ACC112 (cell line): ENCODE measurements around the gene NLRP6.

ENCODE experiments used
- H2AFZ ChIP-seq: fragments of 200-600 bp; sonication (generic); one replicate; pipeline ENCODE4 v1.6.0; 2017; ENCODE audit warnings: antibody characterized with exemption, low read length; ENCODE audit not compliant: unreplicated experiment
- H3K27ac ChIP-seq: fragments of 200-600 bp; sonication (generic); 2 replicates; pipeline ENCODE4 v1.5.1; 2014; ENCODE audit warnings: low read depth, mild to moderate bottlenecking, antibody characterized with exemption, low read length, moderate library complexity
- H3K27me3 ChIP-seq: fragments of 200-600 bp; sonication (generic); 2 replicates; pipeline ENCODE4 v1.6.1; 2014; ENCODE audit warnings: mild to moderate bottlenecking, antibody characterized with exemption, low read length, moderate library complexity, mixed read lengths; ENCODE audit not compliant: insufficient read depth
- H3K36me3 ChIP-seq: fragments of 200-600 bp; sonication (generic); 2 replicates; pipeline ENCODE4 v1.6.1; 2016; ENCODE audit warnings: mild to moderate bottlenecking, antibody characterized with exemption, low read length, moderate library complexity, mixed read lengths; ENCODE audit not compliant: insufficient read depth
- H3K4me1 ChIP-seq: fragments of 200-600 bp; sonication (generic); one replicate; pipeline ENCODE4 v1.6.1; 2016; ENCODE audit warnings: low read length, mixed read lengths; ENCODE audit not compliant: insufficient read depth, unreplicated experiment, control insufficient read depth
- H3K4me3 ChIP-seq: fragments of 200-600 bp; sonication (generic); 2 replicates; pipeline ENCODE4 v1.5.1; 2014; ENCODE audit warnings: mild to moderate bottlenecking, low read depth, low read length
- H3K79me2 ChIP-seq: fragments of 200-600 bp; sonication (generic); one replicate; pipeline ENCODE4 v1.6.0; 2016; ENCODE audit warnings: low read length; ENCODE audit not compliant: control insufficient read depth, unreplicated experiment, insufficient read depth

Gene NLRP6

GRCh38 chr11:295351-296170 lies 17.4 kb downstream of the NLRP6 start:
- Histone ChIP-seq H3K36me3 (no peaks in the 10 kb centered on the region), H3K4me3 (no peak overlapping the region), H3K4me1 (no peaks in the 10 kb centered on the region)

GRCh38 chr11:296171-297050 lies 18.2 kb downstream of the NLRP6 start:
- no peak overlapping the region for H2AFZ ChIP-seq
- no peaks in the 10 kb centered on the region for H3K79me2 ChIP-seq
- H3K27me3 ChIP-seq = peaks cover 3% of the 10 kb centered on the region; the same call in 1 of the 2 replicates
- H3K4me1 ChIP-seq = no peaks in the 10 kb centered on the region
- H3K36me3 ChIP-seq = no peaks in the 10 kb centered on the region
- no peak overlapping the region for H3K4me3 ChIP-seq
- no peak overlapping the region for H3K27ac ChIP-seq

More at GRCh38 chr11:295351-296170, 17.4 kb downstream of the NLRP6 start:
- Histone ChIP-seq H3K27ac (no peak overlapping the region), H3K79me2 (no peaks in the 10 kb centered on the region), H3K27me3 (peaks cover 3% of the 10 kb centered on the region; the same call in 1 of the 2 replicates), H2AFZ (no peak overlapping the region)

DNA sequence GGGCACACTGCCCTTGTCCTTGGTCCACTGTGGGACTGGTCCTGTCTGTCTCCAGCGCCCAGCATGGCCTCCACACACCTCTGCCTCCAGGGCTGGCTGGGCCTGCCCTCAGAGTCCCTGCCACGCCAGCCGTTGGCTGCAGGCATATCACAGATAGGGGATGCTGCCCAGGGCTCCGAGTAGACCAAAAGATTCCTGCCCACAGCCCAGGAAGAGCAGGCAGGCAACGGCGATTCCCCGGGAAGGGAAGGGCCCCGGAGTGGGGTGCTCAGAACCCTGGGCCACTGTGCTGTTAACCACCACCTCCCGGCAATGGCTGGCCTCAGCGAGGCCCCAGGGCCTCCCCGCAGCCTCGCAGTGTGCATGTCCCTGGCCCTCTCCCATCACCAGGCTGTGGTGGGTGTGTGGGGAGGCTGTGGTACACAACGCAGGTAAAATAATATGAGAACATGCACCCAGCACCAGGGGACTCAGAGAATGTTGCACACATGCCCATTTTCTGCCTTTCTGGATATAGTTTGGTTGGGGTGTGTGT lies 18.9 kb downstream of the NLRP6 start:
- no peaks in the 10 kb centered on the region for H3K79me2 ChIP-seq
- no peak overlapping the region for H3K4me3 ChIP-seq
- no peak overlapping the region for H2AFZ ChIP-seq
- H3K36me3 ChIP-seq = no peaks in the 10 kb centered on the region
- no peaks in the 10 kb centered on the region for H3K4me1 ChIP-seq
- peaks cover 3% of the 10 kb centered on the region; the same call in 1 of the 2 replicates for H3K27me3 ChIP-seq
- H3K27ac ChIP-seq = no peak overlapping the region

- H3K4me3 ChIP-seq = no peak overlapping the region
- H2AFZ ChIP-seq = no peak overlapping the region
Observed at GRCh38 chr11:297586-298405, 19.6 kb downstream of the NLRP6 start.

GRCh38 chr11:298406-299065 lies 20.3 kb downstream of the NLRP6 start:
- H2AFZ ChIP-seq = no peak overlapping the region
- H3K4me1 ChIP-seq = no peaks in the 10 kb centered on the region
- no peak overlapping the region for H3K4me3 ChIP-seq
- H3K27me3 ChIP-seq = peaks cover 3% of the 10 kb centered on the region; the same call in 1 of the 2 replicates
- H3K27ac ChIP-seq = no peak overlapping the region
- no peaks in the 10 kb centered on the region for H3K79me2 ChIP-seq
- no peaks in the 10 kb centered on the region for H3K36me3 ChIP-seq

More at GRCh38 chr11:297586-298405, 19.6 kb downstream of the NLRP6 start:
- Histone ChIP-seq H3K4me1 (no peaks in the 10 kb centered on the region), H3K36me3 (no peaks in the 10 kb centered on the region), H3K79me2 (no peaks in the 10 kb centered on the region), H3K27ac (no peak overlapping the region), H3K27me3 (peaks cover 3% of the 10 kb centered on the region; the same call in 1 of the 2 replicates)

DNA sequence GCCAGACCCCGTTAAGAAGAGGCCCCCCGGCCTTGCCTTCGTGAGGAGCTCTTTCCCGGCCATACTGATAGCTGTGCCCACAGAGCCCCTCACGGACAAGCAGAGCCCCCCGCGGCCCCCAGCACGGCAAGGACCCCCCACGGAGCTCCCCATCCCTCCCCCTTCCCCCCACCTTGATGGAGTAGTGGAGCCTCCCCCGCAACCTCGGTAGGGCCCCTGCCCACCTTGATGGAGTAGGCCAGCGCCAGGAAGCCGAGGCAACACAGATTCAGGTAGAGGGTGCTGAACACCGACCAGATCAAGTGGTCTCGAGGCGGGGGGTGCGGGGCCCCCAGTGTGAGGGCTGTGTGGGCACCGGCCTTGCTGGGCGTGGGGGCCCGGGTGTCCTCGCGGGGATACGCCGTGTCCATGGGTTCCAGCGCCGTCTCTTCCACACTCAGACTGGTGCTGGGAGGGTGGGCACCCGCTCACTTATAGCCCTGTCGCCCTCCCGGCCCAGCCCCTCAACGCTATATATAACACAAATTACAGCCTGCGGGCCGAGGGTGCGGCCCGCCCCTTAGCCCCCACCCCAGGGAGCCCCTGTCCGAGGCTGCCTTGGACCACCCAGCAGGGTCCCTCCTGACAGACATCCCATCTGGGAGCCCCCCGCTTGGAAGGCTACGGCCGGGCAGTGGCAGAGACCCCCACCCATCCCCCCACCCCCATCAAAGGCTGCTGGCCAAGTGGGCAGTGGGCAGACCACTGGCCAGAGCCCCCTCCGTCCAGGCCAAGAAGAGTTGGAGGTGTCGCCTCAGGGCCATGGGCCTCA lies 21.1 kb downstream of the NLRP6 start, which contains the start of gene IFITM5:
TSS of gene IFITM5 (minus strand) at position 446 of the 811 bp plus-strand sequence. CDS start at position 410, 36 bp downstream.
- no peaks in the 10 kb centered on the region for H3K79me2 ChIP-seq
- H3K27me3 ChIP-seq = peaks cover 3% of the 10 kb centered on the region; the same call in 1 of the 2 replicates
- no peak within 1 kb of the TSS for H2AFZ ChIP-seq
- no peak within 1 kb of the TSS for H3K27ac ChIP-seq
- H3K36me3 ChIP-seq = no peaks in the 10 kb centered on the region
- H3K4me1 ChIP-seq = no peaks in the 10 kb centered on the region
- no peak within 1 kb of the TSS for H3K4me3 ChIP-seq

- H3K27ac ChIP-seq = no peak overlapping the region
Observed at GRCh38 chr11:299951-300735, 21.9 kb downstream of the NLRP6 start.

DNA sequence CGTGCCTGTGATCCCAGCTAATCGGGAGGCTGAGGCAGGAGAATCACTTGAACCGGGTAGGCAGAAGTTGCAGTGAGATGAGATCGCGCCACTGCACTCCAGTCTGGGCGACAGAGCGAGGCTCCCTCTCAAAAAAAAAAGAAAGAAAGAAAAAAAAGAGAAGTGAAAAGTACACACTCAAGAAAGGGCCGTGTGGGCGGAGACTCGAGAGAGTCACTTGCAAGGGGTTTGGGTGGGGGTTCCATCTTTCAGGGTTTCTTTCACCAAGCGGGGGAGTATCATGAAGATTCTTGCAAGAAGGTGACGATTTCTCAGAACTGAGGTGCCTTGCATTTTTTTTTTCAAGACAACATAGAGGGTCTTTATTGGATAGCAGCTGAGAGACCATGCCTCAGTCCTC lies 25.2 kb downstream of the NLRP6 start:
- Histone ChIP-seq H3K79me2 (no peaks in the 10 kb centered on the region), H3K27me3 (peaks cover 3% of the 10 kb centered on the region; the same call in 1 of the 2 replicates), H3K4me3 (no peak overlapping the region), H3K4me1 (no peaks in the 10 kb centered on the region), H3K27ac (no peak overlapping the region), H3K36me3 (no peaks in the 10 kb centered on the region), H2AFZ (no peak overlapping the region)

More at GRCh38 chr11:299951-300735, 21.9 kb downstream of the NLRP6 start:
- H3K27me3 ChIP-seq = peaks cover 3% of the 10 kb centered on the region; the same call in 1 of the 2 replicates
- no peaks in the 10 kb centered on the region for H3K79me2 ChIP-seq
- H3K4me1 ChIP-seq = no peaks in the 10 kb centered on the region
- no peak overlapping the region for H2AFZ ChIP-seq
- H3K4me3 ChIP-seq = no peak overlapping the region
- H3K36me3 ChIP-seq = no peaks in the 10 kb centered on the region
